ENCODE data around the gene FIBP. TPM values are rescaled to one million over a fixed set of nuclear protein-coding genes. Genes with fewer than 3 reads are reported as not detected.
A peak's percentile ranks its signal among the peaks of the same experiment; 100 is the strongest.

FIBP gene
- polyA plus RNA-seq, 1 experiment: 126 TPM

- no peaks in the 10 kb centered on the region for H3K9me3 ChIP-seq (ENCODE audit: control insufficient read depth, insufficient read depth, low read length)
- H3K27ac ChIP-seq (ENCODE audit: low read depth, low read length): no peak overlapping the region
- ChIA-PET CTCF (interaction anchor here (0.6 to 8.9 kb wide), 41 partner anchors 11 to 222 kb away, joined by 3 to 157 read pairs (median 6); partner anchors contain the start of genes EFEMP2, KAT5, MUS81 and SART1), POLR2A (interaction anchor here (0.6 to 1.7 kb wide), 7 partner anchors 15 to 248 kb away, joined by 3 to 8 read pairs (median 6); partner anchors contain the start of genes CFL1, MUS81 and SIPA1)
- H3K4me3 ChIP-seq (ENCODE audit: low read depth, low read length): no peak overlapping the region
- no peak for DNase-seq (ENCODE audit: low read depth, low spot score)
- no peaks in the 10 kb centered on the region for H3K27me3 ChIP-seq (ENCODE audit: control insufficient read depth, insufficient read depth, low read length)
- no peak for TF ChIP-seq CTCF (IDR thresholded peaks at IDR 0.05; ENCODE audit: low read depth, low read length)
Observed at GRCh38 chr11:65885231-65885630, 3.0 kb downstream of the FIBP start.

- CTCF ChIA-PET: interaction anchor here (0.6 to 8.9 kb wide), 46 partner anchors 11 to 318 kb away, joined by 3 to 157 read pairs (median 5); partner anchors contain the start of genes BANF1, EFEMP2, KAT5 and MUS81
- DNase-seq (ENCODE audit: low read depth, low spot score): no peak
- no peak overlapping the region for H3K27ac ChIP-seq (ENCODE audit: low read depth, low read length)
- no peak overlapping the region for H3K4me3 ChIP-seq (ENCODE audit: low read depth, low read length)
- no peaks in the 10 kb centered on the region for H3K27me3 ChIP-seq (ENCODE audit: control insufficient read depth, insufficient read depth, low read length)
- POLR2A ChIA-PET: interaction anchor here (0.6 to 1.7 kb wide), 7 partner anchors 14 to 247 kb away, joined by 3 to 7 read pairs (median 5); partner anchors contain the start of genes CFL1, MUS81 and SIPA1
- no peaks in the 10 kb centered on the region for H3K9me3 ChIP-seq (ENCODE audit: control insufficient read depth, insufficient read depth, low read length)
- peak; percentile 100 for TF ChIP-seq CTCF (IDR thresholded peaks at IDR 0.05; ENCODE audit: low read depth, low read length)
Observed at GRCh38 chr11:65884716-65885092, 3.6 kb downstream of the FIBP start.

- ChIA-PET POLR2A (interaction anchor here (0.6 to 1.7 kb wide), 6 partner anchors 15 to 246 kb away, joined by 3 to 7 read pairs (median 4); partner anchors contain the start of genes CFL1, MUS81 and SIPA1), CTCF (interaction anchor here (0.6 to 8.9 kb wide), 39 partner anchors 10 to 318 kb away, joined by 3 to 157 read pairs (median 6); partner anchors contain the start of genes BANF1, EFEMP2, KAT5 and MUS81)
- no peak overlapping the region for H3K4me3 ChIP-seq (ENCODE audit: low read depth, low read length)
- no peak for TF ChIP-seq CTCF (IDR thresholded peaks at IDR 0.05; ENCODE audit: low read depth, low read length)
- no peak overlapping the region for H3K27ac ChIP-seq (ENCODE audit: low read depth, low read length)
- H3K9me3 ChIP-seq (ENCODE audit: control insufficient read depth, insufficient read depth, low read length): no peaks in the 10 kb centered on the region
- no peak for DNase-seq (ENCODE audit: low read depth, low spot score)
- no peaks in the 10 kb centered on the region for H3K27me3 ChIP-seq (ENCODE audit: control insufficient read depth, insufficient read depth, low read length)
Observed at GRCh38 chr11:65883786-65884715, 4.2 kb downstream of the FIBP start.

GRCh38 chr11:65883058-65883761 is 5.1 kb downstream of the FIBP start:
- ChIA-PET CTCF (interaction anchor here (0.6 to 8.9 kb wide), 7 partner anchors 9 to 108 kb away, joined by 3 to 157 read pairs (median 29); partner anchors contain the start of genes EFEMP2 and MUS81), POLR2A (no interaction called here)
- Histone ChIP-seq H3K4me3 (ENCODE audit: low read depth, low read length) (no peak overlapping the region), H3K27me3 (ENCODE audit: control insufficient read depth, insufficient read depth, low read length) (no peaks in the 10 kb centered on the region), H3K9me3 (ENCODE audit: control insufficient read depth, insufficient read depth, low read length) (no peaks in the 10 kb centered on the region), H3K27ac (ENCODE audit: low read depth, low read length) (no peak overlapping the region)
- no peak for DNase-seq (ENCODE audit: low read depth, low spot score)
- TF ChIP-seq CTCF (IDR thresholded peaks at IDR 0.05; ENCODE audit: low read depth, low read length): no peak

All from AG04450 (cell line).